Measurements from ENCODE around the gene PRKAG2.

DNA sequence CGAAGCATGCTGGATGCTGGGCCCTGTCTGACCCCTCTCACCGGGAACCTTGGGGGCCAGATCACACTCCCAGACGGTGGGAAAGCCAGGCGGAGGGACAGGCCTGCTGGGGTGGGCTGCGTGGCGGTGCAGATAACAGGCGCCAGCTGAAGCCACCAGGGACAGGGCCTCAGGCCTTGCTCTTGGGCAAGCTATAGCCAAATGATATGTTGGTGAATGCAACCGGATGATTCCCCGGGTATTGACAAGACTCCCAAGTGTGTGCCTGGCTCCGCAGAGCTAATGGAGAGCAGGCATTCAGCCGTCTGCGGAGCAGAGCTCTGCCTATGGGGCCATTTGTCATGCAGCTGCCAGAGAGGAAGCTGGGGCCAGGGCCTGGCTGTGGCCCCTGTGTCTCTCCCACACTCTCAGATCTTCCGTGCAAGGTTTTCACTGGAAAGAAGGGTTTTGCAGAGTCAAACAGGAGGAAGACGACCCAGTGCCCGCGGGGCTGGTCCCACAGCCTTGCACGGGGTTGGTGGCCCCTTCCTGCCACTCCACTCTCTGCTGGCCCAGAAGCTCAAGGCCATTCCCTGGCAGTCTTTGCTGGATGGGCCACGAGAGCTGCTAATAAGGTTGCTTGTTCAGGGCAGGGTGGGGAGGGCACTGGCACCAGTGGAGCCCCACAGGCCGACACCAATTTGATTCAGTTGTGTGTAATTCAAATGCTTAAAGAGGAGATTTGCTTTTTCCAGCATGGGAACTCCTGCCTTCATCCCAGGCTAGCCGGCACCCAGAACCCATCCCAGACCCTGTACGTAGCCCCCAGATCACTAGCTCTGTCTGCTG lies 91.8 kb downstream of the PRKAG2 start:
- TF ChIP-seq, protein P1, sequence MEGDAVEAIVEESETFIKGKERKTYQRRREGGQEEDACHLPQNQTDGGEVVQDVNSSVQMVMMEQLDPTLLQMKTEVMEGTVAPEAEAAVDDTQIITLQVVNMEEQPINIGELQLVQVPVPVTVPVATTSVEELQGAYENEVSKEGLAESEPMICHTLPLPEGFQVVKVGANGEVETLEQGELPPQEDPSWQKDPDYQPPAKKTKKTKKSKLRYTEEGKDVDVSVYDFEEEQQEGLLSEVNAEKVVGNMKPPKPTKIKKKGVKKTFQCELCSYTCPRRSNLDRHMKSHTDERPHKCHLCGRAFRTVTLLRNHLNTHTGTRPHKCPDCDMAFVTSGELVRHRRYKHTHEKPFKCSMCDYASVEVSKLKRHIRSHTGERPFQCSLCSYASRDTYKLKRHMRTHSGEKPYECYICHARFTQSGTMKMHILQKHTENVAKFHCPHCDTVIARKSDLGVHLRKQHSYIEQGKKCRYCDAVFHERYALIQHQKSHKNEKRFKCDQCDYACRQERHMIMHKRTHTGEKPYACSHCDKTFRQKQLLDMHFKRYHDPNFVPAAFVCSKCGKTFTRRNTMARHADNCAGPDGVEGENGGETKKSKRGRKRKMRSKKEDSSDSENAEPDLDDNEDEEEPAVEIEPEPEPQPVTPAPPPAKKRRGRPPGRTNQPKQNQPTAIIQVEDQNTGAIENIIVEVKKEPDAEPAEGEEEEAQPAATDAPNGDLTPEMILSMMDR (IDR thresholded peaks at IDR 0.05; ENCODE audit: low read depth, low read length), result no peak
- no peak for TF ChIP-seq POLR2A (IDR thresholded peaks at IDR 0.05; ENCODE audit: extremely low read depth, insufficient read length)
- TF ChIP-seq, protein P2, sequence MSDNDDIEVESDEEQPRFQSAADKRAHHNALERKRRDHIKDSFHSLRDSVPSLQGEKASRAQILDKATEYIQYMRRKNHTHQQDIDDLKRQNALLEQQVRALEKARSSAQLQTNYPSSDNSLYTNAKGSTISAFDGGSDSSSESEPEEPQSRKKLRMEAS (IDR thresholded peaks at IDR 0.05; ENCODE audit: low read depth, low read length), result no peak
- TF ChIP-seq MYC (IDR thresholded peaks at IDR 0.05; ENCODE audit: low read depth, low read length), result no peak

Data from NB4 (cell line).